ENCODE results near the gene SURF2.

GRCh38 chr9:133357656-133358055 is 1.3 kb downstream of the SURF2 start:
- no peak for TF ChIP-seq CTCF (IDR thresholded peaks at IDR 0.05)
- TF ChIP-seq POLR2AphosphoS5 (IDR thresholded peaks at IDR 0.05) = no peak
- TF ChIP-seq POLR2A (IDR thresholded peaks at IDR 0.05) = no peak
